Keratinocyte (primary cell): ENCODE measurements around the gene PRKCE. TPM values are rescaled to one million over a fixed set of nuclear protein-coding genes. Genes with fewer than 3 reads are reported as not detected.

Experiments used
- DNase-seq: peaks from one replicate; pipeline ENCODE4 v3.0.0-alpha.2; 2011; ENCODE audit warnings: low read depth, missing footprints, low spot score
- FAIRE-seq: peaks from 2 replicates; lab custom pipeline; 2011; peaks lifted over from hg19 to GRCh38; lab: Jason Lieb, UNC
- H2AFZ ChIP-seq: 2 replicates; pipeline ENCODE4 v1.6.0; 2012; ENCODE audit warnings: low read length, control low read depth, inconsistent platforms; ENCODE audit not compliant: control insufficient read depth
- H3K27ac ChIP-seq: 2 replicates; pipeline ENCODE4 v1.5.1; 2011; ENCODE audit warnings: low read length; ENCODE audit not compliant: control insufficient read depth, insufficient read depth
- H3K27me3 ChIP-seq: 3 replicates; pipeline ENCODE4 v1.6.0; 2011; ENCODE audit warnings: low read length; ENCODE audit not compliant: control insufficient read depth, insufficient read depth; ENCODE audit errors: extremely low read depth
- H3K36me3 ChIP-seq, 2 experiments: 2 replicates in 1 of 2; 3 replicates in 1 of 2; pipeline ENCODE4 v1.5.1; 2011; ENCODE audit warnings: low read length in 2 of 2, mild to moderate bottlenecking in 1 of 2; ENCODE audit not compliant: control insufficient read depth in 2 of 2, insufficient read depth in 2 of 2; ENCODE audit errors: extremely low read depth in 1 of 2
- H3K4me1 ChIP-seq: 3 replicates; pipeline ENCODE4 v1.5.1; 2011; ENCODE audit warnings: low read length; ENCODE audit not compliant: control insufficient read depth, insufficient read depth; ENCODE audit errors: extremely low read depth
- H3K4me2 ChIP-seq: 3 replicates; pipeline ENCODE4 v1.6.0; 2011; ENCODE audit warnings: low read depth, low read length; ENCODE audit not compliant: control insufficient read depth, insufficient read depth; ENCODE audit errors: extremely low read depth
- H3K4me3 ChIP-seq, 3 experiments: fragments of 200-600 bp in 1 of 3; sonication (generic) in 1 of 3; 2 replicates in 2 of 3; 3 replicates in 1 of 3; pipeline ENCODE4 v1.5.1; 2011 to 2016; ENCODE audit warnings: low read length in 3 of 3, mild to moderate bottlenecking in 3 of 3, control low read depth in 2 of 3, inconsistent platforms in 1 of 3, low read depth in 1 of 3, mixed read lengths in 1 of 3, mixed run types in 1 of 3, moderate library complexity in 1 of 3; ENCODE audit not compliant: control insufficient read depth in 2 of 3, insufficient read depth in 2 of 3; ENCODE audit errors: extremely low read depth in 1 of 3
- H3K79me2 ChIP-seq: 2 replicates; pipeline ENCODE4 v1.6.0; 2012; ENCODE audit warnings: low read length; ENCODE audit not compliant: control insufficient read depth, insufficient read depth
- H3K9ac ChIP-seq: 3 replicates; pipeline ENCODE4 v1.6.0; 2011; ENCODE audit warnings: low read length; ENCODE audit not compliant: control insufficient read depth, insufficient read depth; ENCODE audit errors: extremely low read depth
- H3K9me1 ChIP-seq: 3 replicates; pipeline ENCODE4 v1.6.0; 2011; ENCODE audit warnings: low read length; ENCODE audit not compliant: control insufficient read depth, insufficient read depth; ENCODE audit errors: extremely low read depth
- H3K9me3 ChIP-seq: 2 replicates; pipeline ENCODE4 v1.5.1; 2012; ENCODE audit warnings: low read depth, low read length; ENCODE audit not compliant: control insufficient read depth
- H4K20me1 ChIP-seq: 3 replicates; pipeline ENCODE4 v1.6.0; 2011; ENCODE audit warnings: low read length; ENCODE audit not compliant: control insufficient read depth, insufficient read depth; ENCODE audit errors: extremely low read depth
- CTCF ChIP-seq, 3 experiments: IDR thresholded peaks in 1 of 3; conservative IDR thresholded peaks in 1 of 3; optimal IDR thresholded peaks in 1 of 3; 2 replicates in 2 of 3; 3 replicates in 1 of 3; pipeline versions ENCODE3 to v1.5.1; 2011; ENCODE audit warnings: low read length in 3 of 3, mild to moderate bottlenecking in 3 of 3, moderate library complexity in 2 of 3, control low read depth in 1 of 3, inconsistent platforms in 1 of 3; ENCODE audit not compliant: insufficient read depth in 2 of 3; ENCODE audit errors: extremely low read depth in 1 of 3
- EZH2 ChIP-seq: IDR thresholded peaks from one replicate; pipeline ENCODE4 v1.6.1; 2012; ENCODE audit warnings: inconsistent platforms, mild to moderate bottlenecking, low read length, moderate library complexity
- dilution Hi-C: fragments of 300-500 bp; cut with MboI; formaldehyde crosslinking; loops from one replicate; pipeline ENCODE4 v1.7.0; 2020; ENCODE audit warnings: low sequenced_read_pairs; ENCODE audit not compliant: extremely low pct_ligation_motif_present
- polyA plus RNA-seq, 5 experiments: library from polyadenylated mRNA; depleted of rRNA in 3 of 5; stranded (reverse) in 3 of 5; stranded (forward) in 1 of 5; unstranded in 1 of 5; fragments of >200 nt; gene quantifications; 1 replicate in 1 of 5; 2 replicates in 3 of 5; 3 replicates in 1 of 5; pipeline versions ENCODE4 v1.2.1 to v1.2.3, GENCODE V29; 2011 to 2012; ENCODE audit warnings: missing spikeins in 2 of 5, low read depth in 1 of 5, low replicate concordance in 1 of 5

Gene PRKCE
- polyA plus RNA-seq, 1 donor (not counting 4 experiments of a cell fraction or from before 2014, with no cell fraction given): 2.0 TPM

GRCh38 chr2:46073540-46074046 is 422.1 kb downstream of the PRKCE start:
- H3K4me1 ChIP-seq: peaks cover 17% of the 10 kb centered on the region

GRCh38 chr2:46074501-46074900 is 423.0 kb downstream of the PRKCE start:
- no peak for TF ChIP-seq CTCF (optimal IDR thresholded peaks at IDR 0.05 in 1 of 3, IDR thresholded peaks at IDR 0.05 in 1 of 3, conservative IDR thresholded peaks at IDR 0.05 in 1 of 3; ENCODE audit: extremely low read depth in 1 of 3, insufficient read depth in 2 of 3, low read length in 3 of 3)
- no peak for TF ChIP-seq EZH2
- Histone ChIP-seq H3K4me1 (peaks cover 17% of the 10 kb centered on the region), H3K4me3 (no peak overlapping the region), H3K36me3 (no peaks in the 10 kb centered on the region), H3K27me3 (no peaks in the 10 kb centered on the region), H3K4me2 (no peak overlapping the region), H3K9ac (no peak overlapping the region), H3K9me3 (no peaks in the 10 kb centered on the region), H3K79me2 (no peaks in the 10 kb centered on the region), H2AFZ (no peak overlapping the region), H4K20me1 (no peaks in the 10 kb centered on the region), H3K9me1 (no peaks in the 10 kb centered on the region), H3K27ac (no peak overlapping the region)
- dilution Hi-C loops: no loop called here
- no peak for DNase-seq
- no peak for FAIRE-seq

More at GRCh38 chr2:46073540-46074046, 422.1 kb downstream of the PRKCE start:
- H4K20me1 ChIP-seq: no peaks in the 10 kb centered on the region
- peak overlapping the region; percentile 23 for H3K27ac ChIP-seq
- peak overlapping the region; percentile 77 for H2AFZ ChIP-seq
- dilution Hi-C loops: no loop called here
- no peaks in the 10 kb centered on the region for H3K27me3 ChIP-seq
- peak overlapping the region; percentile 68 for H3K4me2 ChIP-seq
- DNase-seq (peak; percentile 79), FAIRE-seq (peak; percentile 95)
- TF ChIP-seq CTCF (optimal IDR thresholded peaks at IDR 0.05 in 1 of 3, IDR thresholded peaks at IDR 0.05 in 1 of 3, conservative IDR thresholded peaks at IDR 0.05 in 1 of 3; ENCODE audit: extremely low read depth in 1 of 3, insufficient read depth in 2 of 3, low read length in 3 of 3) (no peak), EZH2 (no peak)
- H3K9me1 ChIP-seq: no peaks in the 10 kb centered on the region
- no peak overlapping the region for H3K9ac ChIP-seq
- H3K9me3 ChIP-seq: no peaks in the 10 kb centered on the region
- H3K4me3 ChIP-seq: peak overlapping the region in 1 of 3 experiments; percentile 16
- no peaks in the 10 kb centered on the region for H3K36me3 ChIP-seq
- no peaks in the 10 kb centered on the region for H3K79me2 ChIP-seq
